Psoas muscle (tissue), 8 donors: ENCODE results near the gene BRINP3. TPM values are rescaled to one million over a fixed set of nuclear protein-coding genes. Genes with fewer than 3 reads are reported as not detected.

Source experiments
- ATAC-seq, 4 donors: fragments of 200-7000 bp; cut with Tn5 transposase; one replicate each; pipeline ENCODE4 v1.9.1; 2020; ENCODE audit warnings: moderate library complexity in 3 of 4, mild to moderate bottlenecking in 2 of 4
- DNase-seq, 2 donors: peaks; one replicate each; pipeline ENCODE4 v3.0.0-alpha.2; 2020
- H3K27ac ChIP-seq: fragments of 200-600 bp; one replicate; pipeline ENCODE4 v1.8.0; 2022
- H3K27me3 ChIP-seq, 3 donors: fragments of 200-600 bp in 1 of 3; one replicate each; pipeline versions ENCODE4 v1.6.1 to v1.8.0; 2013 to 2022; ENCODE audit warnings: low read length in 2 of 3, mild to moderate bottlenecking in 2 of 3, moderate library complexity in 1 of 3; ENCODE audit not compliant: insufficient read depth in 3 of 3
- H3K36me3 ChIP-seq, 2 donors: fragments of 200-600 bp in 1 of 2; one replicate each; pipeline versions ENCODE4 v1.6.1 to v1.8.0; 2013 to 2022; ENCODE audit warnings: low read depth in 1 of 2, mild to moderate bottlenecking in 1 of 2, moderate library complexity in 1 of 2; ENCODE audit not compliant: insufficient read depth in 1 of 2
- H3K4me1 ChIP-seq: fragments of 200-600 bp; one replicate; pipeline ENCODE4 v1.8.0; 2022
- H3K4me3 ChIP-seq: fragments of 200-600 bp; one replicate; pipeline ENCODE4 v1.8.0; 2022; ENCODE audit warnings: mild to moderate bottlenecking
- H3K9me3 ChIP-seq: fragments of 200-600 bp; one replicate; pipeline ENCODE4 v1.8.0; 2022
- CTCF ChIP-seq: fragments of 200-600 bp; IDR thresholded peaks from one replicate; pipeline ENCODE4 v1.8.0; 2022; ENCODE audit warnings: antibody characterized with exemption
- WGBS, 3 donors: extraction: QIAGEN DNeasy Blood & Tissue Kit; methylation state at CpG; one replicate each; pipeline versions ENCODE4 v1.1.6 to v1.1.7; 2013; 5-methylcytosine and 5-hydroxymethylcytosine counted together
- intact Hi-C, 2 donors: fragments of 100-400 bp; cut with DNase I; formaldehyde crosslinking; loops; one replicate each; pipeline versions ENCODE4 v1.11.0 to v1.14.2; 2022
- polyA plus RNA-seq, 3 donors: library from polyadenylated mRNA; stranded (reverse); fragments of 200-250 nt; gene quantifications; one replicate each; pipeline ENCODE4 v1.2.3, GENCODE V29; 2013
- total RNA-seq, 4 donors: library from RNA; stranded (reverse); fragmentation: NEBNext Ultra II Directional in 2 of 4; extraction: Animal tissue kit (Norgen Biotek cat#: 25700) in 2 of 4; gene quantifications; one replicate each; pipeline versions ENCODE4 v1.2.1 to v1.2.4, GENCODE V29; 2021 to 2023
- donor health status: healthy with polysubstance abuse.
- donor health status: DM: no; HTN: no; CAD: no; lungs with moderate emphysema.
- donor health status: Bipolar disorder and iron deficiency.
- donor health status: healthy.
- donor health status: DM: yes; HTN: yes; CAD: no.
- donor health status: DM: no; HTN: no; CAD: no.
- donor health status: DM: no; HTN: no; CAD: no.
- donor health status: DM: yes; HTN: yes; CAD: no.

Gene BRINP3
- total and polyA plus RNA-seq, 7 donors: 0.09 to 0.45 TPM; not detected in 5

GRCh38 chr1:190179817-190180216 is 297.8 kb downstream of the BRINP3 start:
- H3K4me1 ChIP-seq: no peaks in the 10 kb centered on the region
- H3K27me3 ChIP-seq: no peaks in the 10 kb centered on the region
- intact Hi-C loops: no loop called here
- H3K4me3 ChIP-seq: no peak overlapping the region
- 60 to 68% (median 62%) methylated on average over 3 of the region's 3 CpGs for WGBS, 3 donors
- DNase-seq (no peak), ATAC-seq (no peak)
- H3K27ac ChIP-seq: no peak overlapping the region
- TF ChIP-seq CTCF: no peak
- H3K9me3 ChIP-seq: no peaks in the 10 kb centered on the region
- no peaks in the 10 kb centered on the region for H3K36me3 ChIP-seq

GRCh38 chr1:190178827-190179226 is 298.8 kb downstream of the BRINP3 start:
- no peaks in the 10 kb centered on the region for H3K27me3 ChIP-seq
- 62 to 66% (median 64%) methylated on average over 2 of the region's 2 CpGs for WGBS, 3 donors
- no peaks in the 10 kb centered on the region for H3K36me3 ChIP-seq
- H3K27ac ChIP-seq: no peak overlapping the region
- TF ChIP-seq CTCF: no peak
- H3K4me3 ChIP-seq: no peak overlapping the region
- intact Hi-C loops: no loop called here
- H3K9me3 ChIP-seq: no peaks in the 10 kb centered on the region
- ATAC-seq (no peak), DNase-seq (no peak)
- no peaks in the 10 kb centered on the region for H3K4me1 ChIP-seq

GRCh38 chr1:190177555-190177954 is 300.1 kb downstream of the BRINP3 start:
- H3K27me3 ChIP-seq: no peaks in the 10 kb centered on the region
- WGBS, 3 donors: 79 to 95% (median 84%) methylated on average over 2 of the region's 2 CpGs
- no peaks in the 10 kb centered on the region for H3K4me1 ChIP-seq
- intact Hi-C loops: no loop called here
- no peaks in the 10 kb centered on the region for H3K9me3 ChIP-seq
- DNase-seq (no peak), ATAC-seq (no peak)
- no peak for TF ChIP-seq CTCF
- H3K36me3 ChIP-seq: no peaks in the 10 kb centered on the region
- H3K4me3 ChIP-seq: no peak overlapping the region
- H3K27ac ChIP-seq: no peak overlapping the region

- Histone ChIP-seq H3K36me3 (no peaks in the 10 kb centered on the region), H3K4me3 (no peak overlapping the region), H3K27ac (no peak overlapping the region), H3K27me3 (no peaks in the 10 kb centered on the region), H3K9me3 (no peaks in the 10 kb centered on the region), H3K4me1 (no peaks in the 10 kb centered on the region)
- intact Hi-C loops: no loop called here
- no peak for TF ChIP-seq CTCF
- DNase-seq: no peak
- no peak for ATAC-seq
These were observed 300.9 kb downstream of the BRINP3 start for GRCh38 chr1:190176776-190177175.

- TF ChIP-seq CTCF: no peak
- no peak for DNase-seq
- 73 to 80% (median 77%) methylated on average over 3 of the region's 3 CpGs for WGBS, 3 donors
- Histone ChIP-seq H3K4me1 (no peaks in the 10 kb centered on the region), H3K27me3 (no peaks in the 10 kb centered on the region), H3K9me3 (no peaks in the 10 kb centered on the region), H3K27ac (no peak overlapping the region), H3K4me3 (no peak overlapping the region), H3K36me3 (no peaks in the 10 kb centered on the region)
- ATAC-seq: no peak
- intact Hi-C loops: no loop called here
These were observed 302.3 kb downstream of the BRINP3 start for GRCh38 chr1:190175320-190175719.
